Fibroblast of skin of right quadriceps (primary cell): ENCODE measurements around the gene PA2G4.
A peak's percentile ranks its signal among the peaks of the same experiment; 100 is the strongest.
"Not testable (repeated sequence)": the region's sequence is repeated elsewhere in the genome, so short reads cannot be mapped to it uniquely, and the experiment has no call there.

Experiments
- DNase-seq: peaks from one replicate; pipeline ENCODE4 v3.0.0-alpha.2; 2013

The PA2G4 gene

DNA sequence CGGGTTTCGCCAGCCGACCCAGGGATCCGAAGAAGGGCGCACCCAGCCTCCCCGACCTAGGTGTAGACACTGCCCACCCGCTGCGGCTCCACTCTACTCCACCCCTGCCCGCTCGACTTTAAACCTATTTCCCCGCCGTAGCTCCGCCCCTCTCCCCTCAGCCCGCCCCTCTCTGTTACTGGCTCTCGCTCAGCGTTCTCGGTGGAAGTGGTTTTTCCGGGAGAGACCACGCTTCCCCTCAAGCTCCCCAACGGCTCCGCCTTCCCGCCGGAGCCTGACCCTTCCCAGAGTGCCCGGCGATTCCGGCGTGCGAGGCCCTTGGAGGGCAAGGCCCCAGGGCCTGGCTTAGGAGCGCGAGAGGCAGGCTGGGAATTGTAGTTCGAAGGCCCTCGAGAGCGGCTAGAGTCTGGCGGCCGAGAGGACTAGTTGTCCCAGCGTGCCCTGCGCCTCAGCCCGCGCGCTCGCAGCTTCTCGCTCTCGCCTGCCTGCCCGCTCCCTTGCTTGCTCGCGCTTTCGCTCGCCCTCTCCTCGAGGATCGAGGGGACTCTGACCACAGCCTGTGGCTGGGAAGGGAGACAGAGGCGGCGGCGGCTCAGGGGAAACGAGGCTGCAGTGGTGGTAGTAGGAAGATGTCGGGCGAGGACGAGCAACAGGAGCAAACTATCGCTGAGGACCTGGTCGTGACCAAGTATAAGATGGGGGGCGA lies at the start of gene PA2G4:
PA2G4 (plus strand) TSS at position 451 of the 706 bp plus-strand sequence; CDS start at position 630, 179 bp downstream.
- DNase-seq = peak; percentile 99

GRCh38 chr12:56059964-56060363 lies 44.4 kb upstream of the PA2G4 start:
- peak; percentile 54 for DNase-seq

- DNase-seq = no peak
These were observed 42.4 kb upstream of the PA2G4 start for GRCh38 chr12:56061982-56062381.

DNA sequence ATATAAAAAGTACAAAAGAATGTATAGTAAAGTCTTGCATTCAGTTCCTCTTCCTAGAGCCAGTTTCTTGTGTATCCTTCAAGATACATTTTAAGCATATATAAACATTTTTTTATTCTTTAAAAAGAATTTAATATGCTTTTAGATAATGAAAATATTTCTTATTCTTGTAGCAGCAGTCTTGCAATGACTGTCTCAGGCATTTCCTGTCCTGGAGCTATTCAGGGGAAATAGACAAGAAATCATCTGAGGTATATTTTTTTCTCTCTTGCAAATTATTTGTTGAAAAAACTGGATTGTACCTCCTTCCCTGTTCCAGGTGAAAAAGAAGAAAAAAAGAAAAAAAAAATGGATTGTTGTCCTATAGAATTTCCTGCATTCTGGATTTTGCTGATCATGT lies 41.4 kb upstream of the PA2G4 start:
- no peak for DNase-seq

DNA sequence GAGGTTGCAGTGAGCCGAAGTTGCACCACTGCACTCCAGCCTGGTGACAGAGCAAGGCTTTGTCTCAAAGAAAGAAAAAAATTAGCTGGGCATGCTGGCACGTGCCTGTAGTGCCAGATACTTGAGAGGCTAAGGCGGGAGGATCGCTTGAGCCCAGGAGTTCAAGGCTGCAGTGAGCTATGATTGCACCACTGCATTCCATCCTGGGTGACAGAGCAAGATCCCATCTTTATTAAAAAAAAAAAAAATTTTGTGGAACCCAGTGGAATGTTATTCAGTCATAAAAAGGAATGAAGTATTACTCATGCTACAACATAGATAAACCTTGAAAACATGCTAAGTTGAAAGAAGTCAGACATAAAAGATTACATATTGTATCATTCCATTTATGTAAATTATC lies 32.7 kb upstream of the PA2G4 start:
- DNase-seq = peak; percentile 27

DNA sequence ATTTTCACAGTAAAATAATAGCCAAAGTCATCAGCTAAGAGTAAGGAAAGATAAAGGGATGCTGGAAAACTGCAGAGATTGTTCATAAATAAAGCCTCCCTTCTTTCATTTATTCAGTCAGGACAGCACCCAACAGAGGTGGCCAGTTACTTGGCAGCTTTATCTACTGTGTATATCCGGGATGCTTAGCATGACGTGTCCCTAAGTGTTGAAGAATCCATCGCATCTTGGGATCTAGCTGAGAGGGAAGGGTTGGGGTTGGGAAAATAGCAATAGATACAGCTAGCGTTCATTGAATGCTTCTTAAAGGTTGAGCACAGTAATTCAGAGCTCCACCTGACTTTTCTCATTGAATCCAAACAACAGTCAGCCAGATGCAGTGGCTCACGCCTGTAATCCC lies 30.0 kb upstream of the PA2G4 start:
- no peak for DNase-seq

GRCh38 chr12:56077966-56078365 lies 26.4 kb upstream of the PA2G4 start:
- DNase-seq = not testable (repeated sequence)

- DNase-seq = no peak
These were observed 25.9 kb upstream of the PA2G4 start for GRCh38 chr12:56078427-56078826.

- DNase-seq = peak; percentile 56
These were observed 25.2 kb upstream of the PA2G4 start for GRCh38 chr12:56078931-56079722.

- peak; percentile 77 for DNase-seq
These were observed 24.4 kb upstream of the PA2G4 start, which contains the start of gene ERBB3 for GRCh38 chr12:56079723-56080555. Gene ERBB3 (plus strand): TSS chr12:56080165. CDS start chr12:56080301, 136 bp downstream.

GRCh38 chr12:56080556-56081138 lies 23.7 kb upstream of the PA2G4 start:
- DNase-seq = no peak

DNA sequence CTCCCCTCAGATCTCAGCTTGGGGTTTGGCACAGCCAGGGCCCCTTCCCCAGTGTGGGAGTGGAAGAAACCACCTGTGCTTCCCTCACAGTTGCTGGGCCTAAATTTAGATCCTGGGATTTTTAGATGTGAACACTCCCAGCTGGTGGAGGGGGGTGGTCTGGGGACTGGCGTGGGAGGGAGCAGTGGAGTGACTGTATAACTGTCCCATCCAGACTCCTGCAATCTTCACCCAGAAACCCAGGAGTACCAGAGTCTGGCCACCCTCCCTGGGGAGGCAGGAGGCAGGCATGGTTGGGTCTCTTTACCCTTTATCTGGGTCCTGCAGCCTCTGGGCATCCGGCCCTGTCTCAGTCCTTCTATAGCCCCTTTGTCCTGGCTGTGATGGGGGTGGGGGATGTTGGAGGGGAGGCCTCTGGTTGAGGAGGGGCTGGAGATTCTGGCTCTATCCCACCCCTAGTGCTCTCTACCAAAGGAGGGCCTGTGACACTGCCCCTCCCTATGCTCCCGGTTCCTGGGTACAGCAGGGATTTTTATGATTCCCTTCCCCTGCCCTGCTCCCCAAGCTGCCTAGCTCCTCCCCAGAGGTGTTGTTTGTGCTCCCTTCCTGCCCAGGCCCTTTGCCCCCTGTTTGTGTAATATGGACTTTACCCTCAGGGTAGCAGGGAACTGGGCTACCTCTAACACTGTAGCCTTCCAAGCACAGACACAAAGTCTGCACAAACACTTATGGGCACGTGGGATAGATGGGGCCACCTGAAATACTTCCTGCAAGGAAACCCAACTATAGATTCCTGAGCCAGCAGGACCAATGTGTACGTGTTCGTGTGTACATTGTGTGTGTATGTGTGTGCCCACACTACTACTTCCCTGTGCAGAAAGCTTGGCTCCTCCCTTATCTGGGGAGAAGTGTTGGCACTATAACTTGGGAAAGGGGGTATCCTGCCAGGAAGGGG lies 22.7 kb upstream of the PA2G4 start:
- no peak for DNase-seq

DNA sequence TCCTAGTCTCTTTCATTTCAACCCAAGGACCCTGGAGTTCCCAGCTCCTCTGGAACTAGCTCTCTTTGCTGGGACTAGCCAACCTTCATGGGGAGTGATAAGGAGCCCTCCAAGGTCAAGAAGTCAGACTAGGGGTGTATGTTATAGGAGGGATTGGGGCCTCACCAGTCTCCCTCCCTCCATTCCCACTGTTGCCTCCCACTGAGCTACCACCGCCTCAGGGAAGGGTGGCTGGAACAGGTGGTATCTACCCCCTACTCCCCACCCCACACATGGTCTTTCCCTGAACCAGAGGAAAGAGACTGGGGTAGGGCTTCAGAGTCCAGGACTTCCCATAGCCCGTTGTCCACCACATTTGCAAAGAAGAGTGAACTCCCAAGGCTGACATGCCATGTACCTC lies 22.0 kb upstream of the PA2G4 start:
- DNase-seq = no peak

DNA sequence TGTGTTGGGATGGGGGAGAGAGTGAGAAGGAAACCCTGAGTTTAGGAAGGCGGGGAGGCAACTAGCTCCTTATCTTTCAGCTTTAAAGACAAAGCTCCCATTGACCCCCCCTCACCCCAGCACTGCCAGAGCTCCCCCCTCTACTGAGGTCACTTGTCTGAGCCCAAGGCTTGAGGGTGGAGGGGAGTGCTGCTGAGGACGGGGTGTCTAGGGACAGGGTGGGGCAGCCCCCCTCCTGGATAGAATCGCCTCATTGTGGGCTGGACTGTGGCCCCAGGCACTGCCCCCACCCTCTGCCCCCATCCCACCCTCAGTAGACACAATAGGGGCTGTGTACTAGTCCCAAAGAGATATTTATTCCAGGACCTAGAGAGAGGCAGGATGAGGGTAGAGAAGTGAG lies 21.4 kb upstream of the PA2G4 start:
- DNase-seq = no peak

DNA sequence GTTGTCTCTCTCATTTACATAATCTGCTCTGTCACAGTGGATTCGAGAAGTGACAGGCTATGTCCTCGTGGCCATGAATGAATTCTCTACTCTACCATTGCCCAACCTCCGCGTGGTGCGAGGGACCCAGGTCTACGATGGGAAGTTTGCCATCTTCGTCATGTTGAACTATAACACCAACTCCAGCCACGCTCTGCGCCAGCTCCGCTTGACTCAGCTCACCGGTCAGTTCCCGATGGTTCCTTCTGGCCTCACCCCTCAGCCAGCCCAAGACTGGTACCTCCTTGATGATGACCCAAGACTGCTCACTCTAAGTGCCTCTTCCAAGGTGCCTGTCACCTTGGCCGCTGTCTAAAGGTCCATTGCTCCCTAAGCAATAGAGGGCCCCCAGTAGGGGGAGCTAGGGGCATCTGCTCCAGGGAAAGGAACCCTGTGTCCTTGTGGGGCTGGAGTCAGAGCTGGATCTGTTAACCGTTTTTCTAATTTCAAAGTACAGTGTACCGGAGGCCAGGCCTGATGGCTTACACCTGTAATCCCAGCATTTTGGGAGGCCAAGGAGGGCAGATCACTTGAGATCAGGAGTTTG lies 19.3 kb upstream of the PA2G4 start:
- DNase-seq = no peak

GRCh38 chr12:56086096-56086495 lies 18.3 kb upstream of the PA2G4 start:
- no peak for DNase-seq

DNA sequence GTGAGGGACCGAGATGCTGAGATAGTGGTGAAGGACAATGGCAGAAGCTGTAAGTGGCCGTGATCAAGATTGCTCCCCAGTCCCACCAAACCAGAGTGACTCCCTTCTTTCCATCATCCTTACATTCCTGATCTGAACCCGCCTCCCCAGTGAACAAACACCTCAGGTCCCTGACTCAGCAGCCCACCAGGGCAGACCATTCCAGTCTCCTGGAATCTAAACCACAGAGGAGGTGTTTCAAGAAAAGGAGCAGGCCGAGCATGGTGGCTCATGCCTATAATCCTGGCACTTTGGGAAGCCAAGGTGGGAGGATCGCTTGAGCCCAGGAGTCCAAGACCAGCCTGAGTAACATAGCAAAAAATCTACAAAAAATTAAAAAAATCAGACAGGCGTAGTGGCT lies 17.8 kb upstream of the PA2G4 start:
- DNase-seq = no peak

DNA sequence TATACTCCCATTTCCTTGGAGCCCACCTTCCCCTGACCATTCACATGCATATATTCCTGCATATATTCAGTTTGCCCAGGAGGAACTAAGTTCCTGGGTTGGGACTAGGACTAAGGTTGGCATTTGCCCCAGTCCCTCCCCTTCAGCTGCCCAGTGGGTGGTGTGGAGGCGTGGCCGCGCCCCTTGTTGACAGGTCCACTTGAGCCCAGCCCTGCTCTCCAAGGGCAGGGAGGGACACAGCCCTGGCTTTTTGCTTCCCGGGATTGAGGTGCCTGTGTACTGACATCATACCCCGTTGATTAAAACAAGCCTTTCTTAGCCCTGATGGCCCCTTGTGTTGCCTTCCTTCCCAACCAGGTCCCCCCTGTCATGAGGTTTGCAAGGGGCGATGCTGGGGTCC lies 17.1 kb upstream of the PA2G4 start:
- DNase-seq = no peak

DNA sequence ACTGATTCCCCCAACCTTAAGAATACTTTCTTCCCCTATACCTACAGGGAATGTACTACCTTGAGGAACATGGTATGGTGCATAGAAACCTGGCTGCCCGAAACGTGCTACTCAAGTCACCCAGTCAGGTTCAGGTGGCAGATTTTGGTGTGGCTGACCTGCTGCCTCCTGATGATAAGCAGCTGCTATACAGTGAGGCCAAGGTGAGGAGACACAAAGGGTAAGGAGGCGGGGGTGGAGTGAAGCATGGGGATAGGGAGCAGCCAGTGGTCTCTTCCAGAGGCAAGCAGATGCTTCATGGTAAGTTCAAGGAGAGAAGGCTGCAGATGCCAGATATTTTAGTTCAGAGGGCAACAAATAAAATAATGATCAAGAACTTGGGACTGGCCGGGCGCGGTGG lies 6.6 kb upstream of the PA2G4 start:
- DNase-seq = no peak

GRCh38 chr12:56098592-56098991 lies 5.8 kb upstream of the PA2G4 start:
- no peak for DNase-seq

- no peak for DNase-seq
These were observed 4.6 kb upstream of the PA2G4 start for GRCh38 chr12:56099787-56100186.
